ENCODE results near the gene MRPL39. TPM values are rescaled to one million over a fixed set of nuclear protein-coding genes. Genes with fewer than 3 reads are reported as not detected.

The MRPL39 gene
- polyA plus RNA-seq, 3 donors: 5.1 to 22.3 (median 15.5) TPM

DNA sequence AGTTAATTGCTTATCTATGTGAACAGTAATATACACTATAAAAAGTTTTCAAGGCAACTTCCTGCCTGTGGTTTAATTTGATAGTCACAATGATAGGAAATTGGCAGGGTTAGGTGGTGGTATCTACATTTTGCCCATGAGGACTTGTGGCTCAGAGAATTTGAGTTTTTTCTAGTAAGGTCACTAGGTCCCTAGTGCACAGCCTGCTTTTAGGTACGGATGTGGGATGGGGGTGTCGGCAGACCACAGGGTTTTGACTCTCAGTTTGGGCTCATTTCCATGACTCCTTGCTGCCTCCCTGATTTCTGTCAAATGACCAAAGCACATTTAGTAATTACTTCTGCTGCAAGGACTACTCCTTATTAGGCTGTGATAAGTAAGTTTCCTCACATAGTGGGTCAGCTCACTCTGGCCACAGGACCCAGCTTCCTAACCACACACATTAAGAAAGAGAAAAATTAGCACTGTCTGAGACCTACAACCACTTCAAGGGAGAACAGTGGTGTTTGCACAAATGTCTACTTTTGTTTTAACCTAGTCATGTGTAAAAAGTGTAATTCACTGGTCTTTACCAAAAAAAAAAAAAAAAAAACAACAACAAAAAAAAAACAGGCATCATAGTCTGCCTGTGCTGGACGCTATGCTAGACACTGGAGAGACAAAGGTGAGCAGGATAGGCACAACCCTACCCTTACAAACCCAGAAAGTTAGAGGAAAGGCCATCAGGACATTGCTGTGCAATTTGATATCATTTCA, 43.7 kb downstream of the MRPL39 start:
- no peak overlapping the region for H3K4me2 ChIP-seq (replicated peaks; ENCODE audit: extremely low read depth, low read length, poor library complexity, severe bottlenecking)
- H3K4me1 ChIP-seq (ENCODE audit: control insufficient read depth in 1 of 2, insufficient read depth in 2 of 2, low read length in 2 of 2): peaks cover 33 to 45% of the 10 kb centered on the region in 2 donors
- H3K9ac ChIP-seq (ENCODE audit: insufficient read depth, low read length, poor library complexity, severe bottlenecking): no peak overlapping the region
- DNase-seq: peak in 2 of 3 donors; percentile 4 to 28
- H4K20me1 ChIP-seq (ENCODE audit: insufficient read depth, low read length): no peaks in the 10 kb centered on the region
- H3K36me3 ChIP-seq (replicated peaks in 1 of 2; ENCODE audit: control insufficient read depth in 1 of 2, insufficient read depth in 2 of 2, low read length in 2 of 2): no peaks in the 10 kb centered on the region
- Mint-ChIP-seq H3K36me3 (peaks cover 4% of the 10 kb centered on the region in 2 donors), H3K4me1 (peaks cover 54% of the 10 kb centered on the region), H3K4me3 (peak overlapping the region in 1 of 2 donors; percentile 27), H3K9me3 (no peaks in the 10 kb centered on the region), H3K27me3 (ENCODE audit: low read depth in 3 of 3) (peaks cover 5 to 7% (median 6%) of the 10 kb centered on the region in 3 donors), H3K27ac (peak overlapping the region in 1 of 7 donors; percentile 4)
- TF ChIP-seq, protein P1, sequence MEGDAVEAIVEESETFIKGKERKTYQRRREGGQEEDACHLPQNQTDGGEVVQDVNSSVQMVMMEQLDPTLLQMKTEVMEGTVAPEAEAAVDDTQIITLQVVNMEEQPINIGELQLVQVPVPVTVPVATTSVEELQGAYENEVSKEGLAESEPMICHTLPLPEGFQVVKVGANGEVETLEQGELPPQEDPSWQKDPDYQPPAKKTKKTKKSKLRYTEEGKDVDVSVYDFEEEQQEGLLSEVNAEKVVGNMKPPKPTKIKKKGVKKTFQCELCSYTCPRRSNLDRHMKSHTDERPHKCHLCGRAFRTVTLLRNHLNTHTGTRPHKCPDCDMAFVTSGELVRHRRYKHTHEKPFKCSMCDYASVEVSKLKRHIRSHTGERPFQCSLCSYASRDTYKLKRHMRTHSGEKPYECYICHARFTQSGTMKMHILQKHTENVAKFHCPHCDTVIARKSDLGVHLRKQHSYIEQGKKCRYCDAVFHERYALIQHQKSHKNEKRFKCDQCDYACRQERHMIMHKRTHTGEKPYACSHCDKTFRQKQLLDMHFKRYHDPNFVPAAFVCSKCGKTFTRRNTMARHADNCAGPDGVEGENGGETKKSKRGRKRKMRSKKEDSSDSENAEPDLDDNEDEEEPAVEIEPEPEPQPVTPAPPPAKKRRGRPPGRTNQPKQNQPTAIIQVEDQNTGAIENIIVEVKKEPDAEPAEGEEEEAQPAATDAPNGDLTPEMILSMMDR (IDR thresholded peaks at IDR 0.05): no peak
- no peaks in the 10 kb centered on the region for H3K27me3 ChIP-seq (ENCODE audit: control insufficient read depth in 2 of 2, insufficient read depth in 2 of 2, low read length in 2 of 2)
- H3K27ac ChIP-seq (ENCODE audit: low read depth in 1 of 2, low read length in 2 of 2): no peak overlapping the region
- intact Hi-C loops (cut with micrococcal nuclease): loop anchor here (5.0 to 10.0 kb wide), 3 partner anchors 84 to 141 kb away; no protein-coding TSS in a partner anchor
- WGBS (ENCODE audit: insufficient coverage): no CpG with 5 or more reads among the region's 3 CpGs
- no peak overlapping the region for H3K4me3 ChIP-seq (replicated peaks in 1 of 3; ENCODE audit: low read depth in 2 of 3, low read length in 3 of 3)
- H2AFZ ChIP-seq (ENCODE audit: insufficient read depth, low read depth, low read length, poor library complexity, severe bottlenecking): no peak overlapping the region
- no peaks in the 10 kb centered on the region for H3K9me3 ChIP-seq (replicated peaks in 1 of 2; ENCODE audit: control insufficient read depth in 1 of 2, insufficient read depth in 1 of 2, low read length in 2 of 2)
- no peaks in the 10 kb centered on the region for H3K79me2 ChIP-seq (ENCODE audit: insufficient read depth, low read length)

DNA sequence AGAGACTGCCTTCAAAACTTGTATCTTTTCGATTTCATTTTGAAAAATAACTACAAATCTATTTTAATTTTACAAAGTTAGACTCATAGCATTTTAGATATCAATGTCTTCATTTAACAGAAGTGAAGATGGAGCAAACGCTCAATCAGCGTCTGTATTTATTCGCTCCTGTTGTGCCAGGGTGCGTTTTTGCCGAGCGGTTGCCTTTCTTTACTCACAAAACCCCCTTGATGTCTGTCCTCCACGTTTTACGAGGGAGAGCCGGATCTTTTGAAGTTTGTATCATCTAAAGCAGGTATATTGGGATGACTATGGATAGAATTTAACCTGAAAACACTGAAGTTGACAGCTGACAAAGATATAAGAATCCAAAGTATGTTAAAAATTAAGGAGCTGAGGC, 44.6 kb downstream of the MRPL39 start:
- peak overlapping the region; percentile 87 for H2AFZ ChIP-seq (ENCODE audit: insufficient read depth, low read depth, low read length, poor library complexity, severe bottlenecking)

More for the DNA sequence above, 44.6 kb downstream of the MRPL39 start:
- H3K9me3 ChIP-seq (replicated peaks in 1 of 2; ENCODE audit: control insufficient read depth in 1 of 2, insufficient read depth in 1 of 2, low read length in 2 of 2): no peaks in the 10 kb centered on the region
- Mint-ChIP-seq H3K4me3 (peak overlapping the region; percentile 97 to 98), H3K9me3 (no peaks in the 10 kb centered on the region), H3K4me1 (peaks cover 47% of the 10 kb centered on the region), H3K36me3 (peaks cover 4% of the 10 kb centered on the region in 2 donors), H3K27me3 (ENCODE audit: low read depth in 3 of 3) (peaks cover 5 to 6% (median 5%) of the 10 kb centered on the region in 3 donors), H3K27ac (peak overlapping the region in 3 of 7 donors; percentile 21 to 68 (median 68))
- no peaks in the 10 kb centered on the region for H3K36me3 ChIP-seq (replicated peaks in 1 of 2; ENCODE audit: control insufficient read depth in 1 of 2, insufficient read depth in 2 of 2, low read length in 2 of 2)
- DNase-seq: no peak
- peak overlapping the region; percentile 90 for H3K4me2 ChIP-seq (replicated peaks; ENCODE audit: extremely low read depth, low read length, poor library complexity, severe bottlenecking)
- H3K27me3 ChIP-seq (ENCODE audit: control insufficient read depth in 2 of 2, insufficient read depth in 2 of 2, low read length in 2 of 2): no peaks in the 10 kb centered on the region
- peak overlapping the region; percentile 43 to 74 (median 71) for H3K4me3 ChIP-seq (replicated peaks in 1 of 3; ENCODE audit: low read depth in 2 of 3, low read length in 3 of 3)
- WGBS (ENCODE audit: insufficient coverage): no CpG with 5 or more reads among the region's 10 CpGs
- peaks cover 33 to 45% of the 10 kb centered on the region in 2 donors for H3K4me1 ChIP-seq (ENCODE audit: control insufficient read depth in 1 of 2, insufficient read depth in 2 of 2, low read length in 2 of 2)
- no peaks in the 10 kb centered on the region for H3K79me2 ChIP-seq (ENCODE audit: insufficient read depth, low read length)
- TF ChIP-seq, protein P1 (IDR thresholded peaks at IDR 0.05): no peak
- peak overlapping the region; percentile 65 for H3K9ac ChIP-seq (ENCODE audit: insufficient read depth, low read length, poor library complexity, severe bottlenecking)
- intact Hi-C loops (cut with micrococcal nuclease): loop anchor here (5.0 to 10.0 kb wide), 3 partner anchors 85 to 140 kb away; no protein-coding TSS in a partner anchor
- H3K27ac ChIP-seq (ENCODE audit: low read depth in 1 of 2, low read length in 2 of 2): peak overlapping the region in 1 of 2 donors; percentile 11
- H4K20me1 ChIP-seq (ENCODE audit: insufficient read depth, low read length): no peaks in the 10 kb centered on the region
